Aorta (tissue), 5 donors: Measurements from ENCODE around the gene MYOD1. TPM values are rescaled to one million over a fixed set of nuclear protein-coding genes. Genes with fewer than 3 reads are reported as not detected.

ENCODE experiments used
- ATAC-seq: fragments of 200-7000 bp; cut with Tn5 transposase; one replicate; pipeline ENCODE4 v1.9.1; 2022; ENCODE audit warnings: moderate library complexity; ENCODE audit not compliant: low FRiP score
- DNase-seq, 2 donors: peaks; one replicate each; pipeline ENCODE4 v3.0.0-alpha.2; 2020
- H3K27ac ChIP-seq, 2 donors: one replicate each; pipeline ENCODE4 v1.5.1; 2013; ENCODE audit warnings: low read length in 2 of 2, mild to moderate bottlenecking in 2 of 2, moderate library complexity in 2 of 2, control low read depth in 1 of 2, inconsistent platforms in 1 of 2, low read depth in 1 of 2
- H3K27me3 ChIP-seq, 2 donors: one replicate each; pipeline ENCODE4 v1.6.1; 2013; ENCODE audit warnings: control low read depth in 1 of 2, low read length in 1 of 2, mild to moderate bottlenecking in 1 of 2, moderate library complexity in 1 of 2; ENCODE audit not compliant: insufficient read depth in 2 of 2, control insufficient read depth in 1 of 2
- H3K36me3 ChIP-seq, 2 donors: one replicate each; pipeline ENCODE4 v1.6.1; 2013; ENCODE audit warnings: control low read depth in 1 of 2, low read length in 1 of 2, mild to moderate bottlenecking in 1 of 2; ENCODE audit not compliant: insufficient read depth in 2 of 2, control insufficient read depth in 1 of 2
- H3K4me1 ChIP-seq, 2 donors: one replicate each; pipeline ENCODE4 v1.6.1; 2013; ENCODE audit warnings: low read length in 2 of 2, control low read depth in 1 of 2, mild to moderate bottlenecking in 1 of 2, moderate library complexity in 1 of 2; ENCODE audit not compliant: insufficient read depth in 2 of 2, control insufficient read depth in 1 of 2
- H3K4me3 ChIP-seq, 2 donors: one replicate each; pipeline ENCODE4 v1.5.1; 2013; ENCODE audit warnings: low read length in 2 of 2, control low read depth in 1 of 2, mild to moderate bottlenecking in 1 of 2
- H3K9me3 ChIP-seq: one replicate; pipeline ENCODE4 v1.6.1; 2013; ENCODE audit warnings: mild to moderate bottlenecking, low read length; ENCODE audit not compliant: control insufficient read depth
- WGBS, 2 donors: extraction: QIAGEN DNeasy Blood & Tissue Kit; methylation state at CpG; one replicate each; pipeline ENCODE4 v1.1.7; 2013; 5-methylcytosine and 5-hydroxymethylcytosine counted together
- intact Hi-C, 2 donors: fragments of 100-400 bp; cut with DNase I; formaldehyde crosslinking; loops; one replicate each; pipeline versions ENCODE4 v1.14.2 to v1.15.0; 2022
- polyA plus RNA-seq, 2 donors: library from polyadenylated mRNA; stranded (reverse); fragments of 200-250 nt; gene quantifications; one replicate each; pipeline ENCODE4 v1.2.3, GENCODE V29; 2013
- total RNA-seq, 2 donors: library from RNA; stranded (reverse); fragmentation: NEBNext Ultra II Directional; extraction: Animal tissue kit (Norgen Biotek cat#: 25700); gene quantifications; one replicate each; pipeline ENCODE4 v1.2.1, GENCODE V29; 2021
- donor health status: healthy with polysubstance abuse.
- donor health status: Bipolar disorder and iron deficiency.
- donor health status: DM: no; HTN: no; CAD: no.
- donor health status: DM: no; HTN: no; CAD: no.
- donor health status: DM: yes; HTN: yes; CAD: no.

The MYOD1 gene
- total and polyA plus RNA-seq, 4 donors: not detected

- no peaks in the 10 kb centered on the region for H3K4me1 ChIP-seq
- intact Hi-C loops: no loop called here
Observed at GRCh38 chr11:17716807-17717206, 2.6 kb upstream of the MYOD1 start.

GRCh38 chr11:17718015-17718414 is 1.4 kb upstream of the MYOD1 start:
- no peaks in the 10 kb centered on the region for H3K36me3 ChIP-seq
- intact Hi-C loops: no loop called here
- peaks cover 0 to 2% of the 10 kb centered on the region in 2 donors for H3K27me3 ChIP-seq
- no peak overlapping the region for H3K27ac ChIP-seq
- ATAC-seq (no peak), DNase-seq (no peak)
- 52 to 63% methylated on average over 7 of the region's 7 CpGs for WGBS, 2 donors
- H3K4me1 ChIP-seq: no peaks in the 10 kb centered on the region
- no peak overlapping the region for H3K4me3 ChIP-seq
- no peaks in the 10 kb centered on the region for H3K9me3 ChIP-seq

More at GRCh38 chr11:17716807-17717206, 2.6 kb upstream of the MYOD1 start:
- H3K36me3 ChIP-seq: no peaks in the 10 kb centered on the region
- peaks cover 0 to 2% of the 10 kb centered on the region in 2 donors for H3K27me3 ChIP-seq
- DNase-seq (no peak), ATAC-seq (no peak)
- no peak overlapping the region for H3K27ac ChIP-seq
- H3K4me3 ChIP-seq: no peak overlapping the region
- 79 to 84% methylated on average over 2 of the region's 2 CpGs for WGBS, 2 donors
- no peaks in the 10 kb centered on the region for H3K9me3 ChIP-seq

DNA sequence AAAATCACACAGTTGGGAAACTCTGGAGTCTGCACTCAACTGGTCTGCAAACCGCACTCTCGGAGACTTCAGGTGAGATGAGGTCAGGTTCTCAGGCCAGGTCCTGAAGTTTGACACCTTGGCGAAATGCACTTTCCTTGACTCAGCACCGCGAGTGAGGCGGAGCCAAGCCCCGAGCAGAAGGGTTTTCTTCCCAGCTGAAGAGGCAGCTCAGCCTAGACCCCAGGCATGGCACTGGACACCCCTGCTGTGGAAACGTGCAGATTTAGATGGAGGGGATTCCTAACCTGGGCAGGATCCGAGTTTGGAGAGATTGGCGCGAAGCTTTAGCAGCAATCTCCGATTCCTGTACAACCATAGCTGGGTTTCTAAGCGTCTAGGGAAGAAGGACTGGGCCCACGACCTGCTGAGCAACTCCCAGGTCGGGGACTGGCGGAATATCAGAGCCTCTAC is 835 bp upstream of the MYOD1 start:
- no peak for DNase-seq
- intact Hi-C loops: no loop called here
- Histone ChIP-seq H3K4me3 (no peak overlapping the region), H3K9me3 (no peaks in the 10 kb centered on the region), H3K27me3 (peaks cover 0 to 2% of the 10 kb centered on the region in 2 donors), H3K36me3 (no peaks in the 10 kb centered on the region), H3K27ac (no peak overlapping the region), H3K4me1 (no peaks in the 10 kb centered on the region)
- 8 to 9% methylated on average over 16 of the region's 16 CpGs for WGBS, 2 donors
- no peak for ATAC-seq

DNA sequence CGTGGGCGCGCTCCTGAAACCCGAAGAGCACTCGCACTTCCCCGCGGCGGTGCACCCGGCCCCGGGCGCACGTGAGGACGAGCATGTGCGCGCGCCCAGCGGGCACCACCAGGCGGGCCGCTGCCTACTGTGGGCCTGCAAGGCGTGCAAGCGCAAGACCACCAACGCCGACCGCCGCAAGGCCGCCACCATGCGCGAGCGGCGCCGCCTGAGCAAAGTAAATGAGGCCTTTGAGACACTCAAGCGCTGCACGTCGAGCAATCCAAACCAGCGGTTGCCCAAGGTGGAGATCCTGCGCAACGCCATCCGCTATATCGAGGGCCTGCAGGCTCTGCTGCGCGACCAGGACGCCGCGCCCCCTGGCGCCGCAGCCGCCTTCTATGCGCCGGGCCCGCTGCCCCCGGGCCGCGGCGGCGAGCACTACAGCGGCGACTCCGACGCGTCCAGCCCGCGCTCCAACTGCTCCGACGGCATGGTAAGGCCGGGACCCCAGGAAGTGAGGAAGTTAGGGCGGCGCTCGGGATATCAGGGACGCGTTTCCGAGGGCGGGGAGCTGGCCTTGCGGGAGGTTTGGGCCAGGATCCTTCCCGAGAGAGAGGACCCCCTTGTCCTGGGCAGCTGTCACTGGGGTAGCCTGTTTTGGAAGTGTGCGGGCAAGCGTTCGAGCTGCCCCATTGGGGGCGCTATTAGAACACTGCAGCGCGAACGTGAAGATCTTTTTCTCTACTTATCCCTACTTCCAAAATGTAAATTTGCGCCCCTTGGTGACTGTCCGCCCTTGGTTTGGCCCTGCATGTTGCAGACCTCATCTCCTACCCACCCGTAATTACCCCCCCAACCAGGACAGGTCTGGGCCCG is 796 bp downstream of the MYOD1 start:
- 2% methylated on average over 84 to 85 of the region's 85 CpGs for WGBS, 2 donors
- no peaks in the 10 kb centered on the region for H3K36me3 ChIP-seq
- no peak overlapping the region for H3K4me3 ChIP-seq
- peaks cover 0 to 5% of the 10 kb centered on the region in 2 donors for H3K27me3 ChIP-seq
- ATAC-seq (no peak), DNase-seq (no peak)
- no peaks in the 10 kb centered on the region for H3K4me1 ChIP-seq
- intact Hi-C loops: no loop called here
- peaks cover 2% of the 10 kb centered on the region for H3K9me3 ChIP-seq
- H3K27ac ChIP-seq: no peak overlapping the region

- no peak overlapping the region for H3K4me3 ChIP-seq
- no peaks in the 10 kb centered on the region for H3K4me1 ChIP-seq
- H3K27ac ChIP-seq: no peak overlapping the region
- ATAC-seq: no peak
- H3K36me3 ChIP-seq: no peaks in the 10 kb centered on the region
- DNase-seq: no peak
- H3K9me3 ChIP-seq: peaks cover 2% of the 10 kb centered on the region
- H3K27me3 ChIP-seq: peaks cover 0 to 5% of the 10 kb centered on the region in 2 donors
- intact Hi-C loops: no loop called here
- 4 to 5% methylated on average over 22 to 24 of the region's 24 CpGs for WGBS, 2 donors
Observed at GRCh38 chr11:17720796-17721171, 1.4 kb downstream of the MYOD1 start.

- DNase-seq (peak in 1 of 2 donors; percentile 64), ATAC-seq (no peak)
- no peak overlapping the region for H3K27ac ChIP-seq
- peaks cover 2% of the 10 kb centered on the region for H3K9me3 ChIP-seq
- H3K4me1 ChIP-seq: no peaks in the 10 kb centered on the region
- intact Hi-C loops: no loop called here
- H3K4me3 ChIP-seq: no peak overlapping the region
- WGBS, 2 donors: 5 to 6% methylated on average over 55 to 56 of the region's 56 CpGs
- H3K36me3 ChIP-seq: no peaks in the 10 kb centered on the region
- H3K27me3 ChIP-seq: peaks cover 0 to 3% of the 10 kb centered on the region in 2 donors
Observed at GRCh38 chr11:17721242-17721999, 2.0 kb downstream of the MYOD1 start.

DNA sequence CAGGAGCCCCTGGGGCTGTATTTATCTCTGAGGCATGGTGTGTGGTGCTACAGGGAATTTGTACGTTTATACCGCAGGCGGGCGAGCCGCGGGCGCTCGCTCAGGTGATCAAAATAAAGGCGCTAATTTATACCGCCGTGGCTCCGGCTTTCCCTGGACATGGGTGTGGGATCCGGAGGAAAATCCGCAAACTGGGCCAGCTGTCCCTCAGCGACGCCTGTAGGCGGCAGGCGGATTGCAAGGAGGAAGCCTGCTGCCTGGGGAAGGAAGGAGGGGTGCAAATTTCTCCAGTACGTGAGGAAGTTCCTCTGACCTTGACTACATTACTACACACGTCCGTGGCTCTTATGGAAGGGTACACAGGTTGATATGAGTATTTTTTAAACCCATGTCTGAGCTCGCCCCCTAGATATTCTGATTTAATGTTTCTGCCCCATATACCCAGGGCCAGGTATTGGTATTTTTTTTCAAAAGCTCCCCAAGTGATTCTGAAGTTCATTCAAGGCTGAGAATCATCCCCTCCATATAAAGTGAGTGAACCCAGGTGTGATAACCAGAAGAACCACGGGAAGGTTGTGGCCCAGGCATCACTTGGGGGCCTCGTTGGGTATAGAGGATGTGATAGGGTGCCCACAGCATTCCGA is 2.8 kb downstream of the MYOD1 start:
- H3K4me3 ChIP-seq: no peak overlapping the region
- 12 to 13% methylated on average over 25 of the region's 25 CpGs for WGBS, 2 donors
- ATAC-seq (no peak), DNase-seq (no peak)
- peaks cover 0 to 3% of the 10 kb centered on the region in 2 donors for H3K27me3 ChIP-seq
- H3K9me3 ChIP-seq: peaks cover 2% of the 10 kb centered on the region
- H3K36me3 ChIP-seq: no peaks in the 10 kb centered on the region
- no peak overlapping the region for H3K27ac ChIP-seq
- H3K4me1 ChIP-seq: no peaks in the 10 kb centered on the region
- intact Hi-C loops: no loop called here

GRCh38 chr11:17724020-17724908 is 4.9 kb downstream of the MYOD1 start:
- H3K27ac ChIP-seq: no peak overlapping the region
- no peaks in the 10 kb centered on the region for H3K4me1 ChIP-seq
- DNase-seq (no peak), ATAC-seq (no peak)
- WGBS, 2 donors: 73 to 78% methylated on average over 10 of the region's 10 CpGs
- intact Hi-C loops: no loop called here
- no peaks in the 10 kb centered on the region for H3K36me3 ChIP-seq
- peaks cover 0 to 3% of the 10 kb centered on the region in 2 donors for H3K27me3 ChIP-seq
- H3K9me3 ChIP-seq: peaks cover 2% of the 10 kb centered on the region
- H3K4me3 ChIP-seq: no peak overlapping the region
